ENCODE results near the gene MED14. TPM values are rescaled to one million over a fixed set of nuclear protein-coding genes. Genes with fewer than 3 reads are reported as not detected.

Gene MED14
- total and polyA plus RNA-seq, 2 donors (not counting 1 experiment from before 2014, with no cell fraction given), result 26.4 to 63.5 TPM

DNA sequence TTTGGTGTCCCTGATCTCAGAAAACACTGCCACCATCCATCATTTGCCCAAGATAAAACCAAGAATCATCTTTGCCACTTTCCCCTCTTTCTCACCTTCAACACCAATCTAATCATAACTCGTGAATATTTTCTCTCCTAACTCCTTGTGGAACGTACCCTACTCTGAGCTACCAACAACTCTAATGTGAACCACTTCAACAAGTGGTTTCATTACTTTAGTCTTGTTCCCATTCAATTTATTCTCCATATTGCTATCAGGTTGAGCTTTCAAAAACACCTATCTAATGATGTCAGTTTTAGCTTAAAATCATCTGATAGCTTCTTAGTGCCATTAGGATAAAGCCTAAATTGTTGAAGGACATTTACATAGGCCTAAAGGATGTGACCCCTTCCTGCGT is 48.2 kb downstream of the MED14 start:
- TF ChIP-seq, protein P1, sequence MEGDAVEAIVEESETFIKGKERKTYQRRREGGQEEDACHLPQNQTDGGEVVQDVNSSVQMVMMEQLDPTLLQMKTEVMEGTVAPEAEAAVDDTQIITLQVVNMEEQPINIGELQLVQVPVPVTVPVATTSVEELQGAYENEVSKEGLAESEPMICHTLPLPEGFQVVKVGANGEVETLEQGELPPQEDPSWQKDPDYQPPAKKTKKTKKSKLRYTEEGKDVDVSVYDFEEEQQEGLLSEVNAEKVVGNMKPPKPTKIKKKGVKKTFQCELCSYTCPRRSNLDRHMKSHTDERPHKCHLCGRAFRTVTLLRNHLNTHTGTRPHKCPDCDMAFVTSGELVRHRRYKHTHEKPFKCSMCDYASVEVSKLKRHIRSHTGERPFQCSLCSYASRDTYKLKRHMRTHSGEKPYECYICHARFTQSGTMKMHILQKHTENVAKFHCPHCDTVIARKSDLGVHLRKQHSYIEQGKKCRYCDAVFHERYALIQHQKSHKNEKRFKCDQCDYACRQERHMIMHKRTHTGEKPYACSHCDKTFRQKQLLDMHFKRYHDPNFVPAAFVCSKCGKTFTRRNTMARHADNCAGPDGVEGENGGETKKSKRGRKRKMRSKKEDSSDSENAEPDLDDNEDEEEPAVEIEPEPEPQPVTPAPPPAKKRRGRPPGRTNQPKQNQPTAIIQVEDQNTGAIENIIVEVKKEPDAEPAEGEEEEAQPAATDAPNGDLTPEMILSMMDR (IDR thresholded peaks at IDR 0.05), result no peak
- no peak for TF ChIP-seq EZH2 (IDR thresholded peaks at IDR 0.05; ENCODE audit: borderline replicate concordance, insufficient read depth, low read depth, low read length, poor library complexity, severe bottlenecking)
- intact Hi-C loops (cut with micrococcal nuclease), result loop anchor here (10.0 kb wide), 1 partner anchor 48 kb away; the partner anchor contains the start of gene MED14
- Histone ChIP-seq H3K27ac (ENCODE audit: low read length in 2 of 2) (no peak overlapping the region), H3K9ac (ENCODE audit: low read length) (no peak overlapping the region), H2AFZ (ENCODE audit: insufficient read depth, low read depth, low read length, poor library complexity, severe bottlenecking) (no peak overlapping the region), H3K9me3 (ENCODE audit: control extremely low read depth in 1 of 3, control insufficient read depth in 2 of 3, insufficient read depth in 1 of 3, low read length in 2 of 3) (no peaks in the 10 kb centered on the region), H3K79me2 (ENCODE audit: control insufficient read depth, insufficient read depth, low read length) (no peaks in the 10 kb centered on the region), H3K4me1 (ENCODE audit: control insufficient read depth in 2 of 2, insufficient read depth in 2 of 2, low read length in 2 of 2) (peaks cover 15 to 16% of the 10 kb centered on the region in 2 donors), H3K27me3 (replicated peaks in 1 of 4; ENCODE audit: control extremely low read depth in 1 of 4, control insufficient read depth in 3 of 4, insufficient read depth in 4 of 4, low read length in 3 of 4) (no peaks in the 10 kb centered on the region), H3K4me2 (replicated peaks; ENCODE audit: low read depth, low read length, poor library complexity, severe bottlenecking) (no peak overlapping the region), H4K20me1 (ENCODE audit: control insufficient read depth, insufficient read depth, low read length, poor library complexity, severe bottlenecking) (no peaks in the 10 kb centered on the region), H3K36me3 (replicated peaks in 1 of 2; ENCODE audit: control extremely low read depth in 1 of 2, control insufficient read depth in 1 of 2, extremely low read depth in 1 of 2, insufficient read depth in 2 of 2, low read length in 1 of 2) (peaks cover 9 to 32% of the 10 kb centered on the region in 2 experiments), H3K4me3 (ENCODE audit: control extremely low read depth in 1 of 5, extremely low read depth in 1 of 5, insufficient read depth in 1 of 5, low read depth in 2 of 5, low read length in 4 of 5) (no peak overlapping the region)
- WGBS (ENCODE audit: insufficient coverage), result 100% methylated on average over 2 of the region's 3 CpGs
- ChIA-PET POLR2A (no interaction called here), CTCF (interaction anchor here (1.3 to 2.5 kb wide), 2 partner anchors 35 to 107 kb away, joined by 3 to 7 read pairs; no protein-coding TSS in a partner anchor)
- DNase-seq (no peak), ATAC-seq (ENCODE audit: low read depth) (no peak)
- Mint-ChIP-seq H3K9me3 (ENCODE audit: insufficient read depth) (no peaks in the 10 kb centered on the region), H3K27me3 (no peaks in the 10 kb centered on the region), H3K4me1 (peaks cover 25% of the 10 kb centered on the region), H3K27ac (peak overlapping the region; percentile 10), H3K4me3 (no peak overlapping the region)

DNA sequence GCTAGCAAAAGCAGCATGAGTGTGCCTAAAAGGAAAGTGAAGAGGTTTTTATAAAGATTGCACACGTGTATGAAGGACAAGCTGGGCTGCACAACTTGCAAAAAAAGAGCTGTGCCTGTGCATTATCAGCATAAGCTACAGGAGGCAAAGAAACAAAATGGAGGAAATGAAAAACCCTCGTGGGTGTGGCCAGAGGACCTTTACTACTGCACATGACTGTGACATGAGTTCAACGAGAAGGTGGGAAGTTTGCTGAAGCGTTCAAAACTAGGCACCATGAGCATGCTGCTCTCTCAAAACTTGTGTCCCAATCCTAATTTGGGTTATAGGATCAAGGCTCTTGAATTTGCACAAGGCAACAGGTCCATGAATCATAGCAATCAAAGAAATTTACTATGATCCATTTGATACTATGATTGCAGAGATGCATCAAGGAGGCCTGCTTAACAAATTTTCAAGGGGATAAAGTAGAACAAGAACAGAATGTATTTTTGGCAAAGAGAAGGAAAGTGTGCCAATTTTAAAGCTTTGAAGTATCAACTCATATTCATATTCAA is 49.9 kb downstream of the MED14 start:
- WGBS (ENCODE audit: insufficient coverage), result no CpG with 5 or more reads among the region's 4 CpGs
- Mint-ChIP-seq H3K27ac (peak overlapping the region; percentile 28), H3K9me3 (ENCODE audit: insufficient read depth) (no peaks in the 10 kb centered on the region), H3K27me3 (no peaks in the 10 kb centered on the region), H3K4me1 (peaks cover 25% of the 10 kb centered on the region), H3K4me3 (peak overlapping the region; percentile 56)
- TF ChIP-seq, protein P1 (IDR thresholded peaks at IDR 0.05), result no peak
- no peak for TF ChIP-seq EZH2 (IDR thresholded peaks at IDR 0.05; ENCODE audit: borderline replicate concordance, insufficient read depth, low read depth, low read length, poor library complexity, severe bottlenecking)
- ATAC-seq (ENCODE audit: low read depth) (peak; percentile 72), DNase-seq (peak; percentile 43)
- intact Hi-C loops (cut with micrococcal nuclease), result loop anchor here (10.0 kb wide), 1 partner anchor 49 kb away; the partner anchor contains the start of gene MED14
- Histone ChIP-seq H3K79me2 (ENCODE audit: control insufficient read depth, insufficient read depth, low read length) (no peaks in the 10 kb centered on the region), H3K4me2 (replicated peaks; ENCODE audit: low read depth, low read length, poor library complexity, severe bottlenecking) (peak overlapping the region; percentile 36), H4K20me1 (ENCODE audit: control insufficient read depth, insufficient read depth, low read length, poor library complexity, severe bottlenecking) (no peaks in the 10 kb centered on the region), H3K27me3 (replicated peaks in 1 of 4; ENCODE audit: control extremely low read depth in 1 of 4, control insufficient read depth in 3 of 4, insufficient read depth in 4 of 4, low read length in 3 of 4) (no peaks in the 10 kb centered on the region), H3K4me1 (ENCODE audit: control insufficient read depth in 2 of 2, insufficient read depth in 2 of 2, low read length in 2 of 2) (peaks cover 15 to 16% of the 10 kb centered on the region in 2 donors), H2AFZ (ENCODE audit: insufficient read depth, low read depth, low read length, poor library complexity, severe bottlenecking) (peak overlapping the region; percentile 7), H3K9ac (ENCODE audit: low read length) (no peak overlapping the region), H3K9me3 (ENCODE audit: control extremely low read depth in 1 of 3, control insufficient read depth in 2 of 3, insufficient read depth in 1 of 3, low read length in 2 of 3) (no peaks in the 10 kb centered on the region), H3K4me3 (ENCODE audit: control extremely low read depth in 1 of 5, extremely low read depth in 1 of 5, insufficient read depth in 1 of 5, low read depth in 2 of 5, low read length in 4 of 5) (no peak overlapping the region), H3K27ac (ENCODE audit: low read length in 2 of 2) (peak overlapping the region; percentile 40 to 46), H3K36me3 (replicated peaks in 1 of 2; ENCODE audit: control extremely low read depth in 1 of 2, control insufficient read depth in 1 of 2, extremely low read depth in 1 of 2, insufficient read depth in 2 of 2, low read length in 1 of 2) (peaks cover 9 to 41% of the 10 kb centered on the region in 2 experiments)
- ChIA-PET POLR2A (no interaction called here), CTCF (interaction anchor here (0.5 to 2.5 kb wide), 4 partner anchors 32 to 430 kb away, joined by 3 to 7 read pairs (median 4); no protein-coding TSS in a partner anchor)

Data from B cell (primary cell).